HG03064 (cell line): ENCODE results near the gene FEN1.

Experiments
- ATAC-seq: cut with Tn5 transposase; IDR thresholded peaks from one replicate; pipeline ENCODE4 v1.9.1; 2021; ENCODE audit warnings: low read depth; ENCODE audit not compliant: unreplicated experiment

The FEN1 gene

GRCh38 chr11:61838501-61838900, 45.8 kb downstream of the FEN1 start:
- no peak for ATAC-seq

- no peak for ATAC-seq
These were observed 46.2 kb downstream of the FEN1 start for GRCh38 chr11:61838921-61839320.

- ATAC-seq: no peak
These were observed 47.0 kb downstream of the FEN1 start for GRCh38 chr11:61839742-61840141.

GRCh38 chr11:61840371-61840770, 47.7 kb downstream of the FEN1 start:
- no peak for ATAC-seq

GRCh38 chr11:61841636-61842527, 49.2 kb downstream of the FEN1 start:
- ATAC-seq: no peak

- no peak for ATAC-seq
These were observed 49.8 kb downstream of the FEN1 start for GRCh38 chr11:61842528-61842820.

- no peak for ATAC-seq
These were observed 52.3 kb downstream of the FEN1 start for GRCh38 chr11:61844909-61845565.

- no peak for ATAC-seq
These were observed 53.8 kb downstream of the FEN1 start for GRCh38 chr11:61846362-61847020.
